Parathyroid adenoma (tissue), 2 donors: ENCODE data around the gene SLC1A1.

ENCODE experiments used
- H2AFZ ChIP-seq: fragments of 300-600 bp; sonication (generic); one replicate; pipeline ENCODE4 v1.7.0; 2017; ENCODE audit warnings: antibody characterized with exemption, mild to moderate bottlenecking
- H3K27ac ChIP-seq: fragments of 300-600 bp; sonication (generic); one replicate; pipeline ENCODE4 v1.7.0; 2017
- H3K27me3 ChIP-seq: fragments of 300-600 bp; sonication (generic); one replicate; pipeline ENCODE4 v1.7.0; 2017; ENCODE audit warnings: low read length; ENCODE audit not compliant: control insufficient read depth, insufficient read depth
- H3K36me3 ChIP-seq: fragments of 300-600 bp; sonication (generic); one replicate; pipeline ENCODE4 v1.7.0; 2017; ENCODE audit warnings: low read length; ENCODE audit not compliant: control insufficient read depth, insufficient read depth
- H3K4me1 ChIP-seq: fragments of 300-600 bp; sonication (generic); one replicate; pipeline ENCODE4 v1.7.0; 2017; ENCODE audit warnings: control low read depth
- H3K4me2 ChIP-seq: fragments of 300-600 bp; sonication (generic); one replicate; pipeline ENCODE4 v1.7.0; 2017; ENCODE audit warnings: low read length
- H3K4me3 ChIP-seq: fragments of 300-600 bp; sonication (generic); one replicate; pipeline ENCODE4 v1.7.0; 2017; ENCODE audit warnings: low read depth, low read length
- H3K79me2 ChIP-seq: fragments of 300-600 bp; sonication (generic); one replicate; pipeline ENCODE4 v1.7.0; 2017; ENCODE audit warnings: control low read depth
- H3K9ac ChIP-seq: fragments of 300-600 bp; sonication (generic); one replicate; pipeline ENCODE4 v1.7.0; 2017; ENCODE audit warnings: mild to moderate bottlenecking
- H3K9me3 ChIP-seq: fragments of 300-600 bp; sonication (generic); one replicate; pipeline ENCODE4 v1.7.0; 2017; ENCODE audit warnings: low read length; ENCODE audit not compliant: control insufficient read depth
- CTCF ChIP-seq: fragments of 300-600 bp; sonication (generic); IDR thresholded peaks from one replicate; pipeline ENCODE4 v1.7.0; 2017; ENCODE audit warnings: antibody characterized with exemption, mild to moderate bottlenecking
- donor health status: primary hyperparathyroidism.

SLC1A1 gene

GRCh38 chr9:4553951-4554381, 63.7 kb downstream of the SLC1A1 start:
- Histone ChIP-seq H3K9ac (no peak overlapping the region), H3K4me1 (no peaks in the 10 kb centered on the region), H3K4me3 (no peak overlapping the region), H3K9me3 (no peaks in the 10 kb centered on the region), H3K27ac (no peak overlapping the region), H2AFZ (no peak overlapping the region), H3K4me2 (no peak overlapping the region), H3K27me3 (no peaks in the 10 kb centered on the region), H3K36me3 (no peaks in the 10 kb centered on the region), H3K79me2 (no peaks in the 10 kb centered on the region)
- TF ChIP-seq CTCF: no peak

GRCh38 chr9:4555236-4555635, 65.0 kb downstream of the SLC1A1 start:
- TF ChIP-seq CTCF: no peak
- Histone ChIP-seq H2AFZ (no peak overlapping the region), H3K4me2 (no peak overlapping the region), H3K36me3 (no peaks in the 10 kb centered on the region), H3K4me1 (no peaks in the 10 kb centered on the region), H3K27me3 (no peaks in the 10 kb centered on the region), H3K27ac (no peak overlapping the region), H3K4me3 (no peak overlapping the region), H3K9me3 (no peaks in the 10 kb centered on the region), H3K9ac (no peak overlapping the region), H3K79me2 (no peaks in the 10 kb centered on the region)

GRCh38 chr9:4558371-4558998, 68.2 kb downstream of the SLC1A1 start:
- Histone ChIP-seq H3K4me2 (no peak overlapping the region), H3K9me3 (no peaks in the 10 kb centered on the region), H3K27ac (no peak overlapping the region), H3K36me3 (no peaks in the 10 kb centered on the region), H3K4me3 (no peak overlapping the region), H3K79me2 (no peaks in the 10 kb centered on the region), H2AFZ (no peak overlapping the region), H3K4me1 (no peaks in the 10 kb centered on the region), H3K27me3 (no peaks in the 10 kb centered on the region), H3K9ac (no peak overlapping the region)
- no peak for TF ChIP-seq CTCF

DNA sequence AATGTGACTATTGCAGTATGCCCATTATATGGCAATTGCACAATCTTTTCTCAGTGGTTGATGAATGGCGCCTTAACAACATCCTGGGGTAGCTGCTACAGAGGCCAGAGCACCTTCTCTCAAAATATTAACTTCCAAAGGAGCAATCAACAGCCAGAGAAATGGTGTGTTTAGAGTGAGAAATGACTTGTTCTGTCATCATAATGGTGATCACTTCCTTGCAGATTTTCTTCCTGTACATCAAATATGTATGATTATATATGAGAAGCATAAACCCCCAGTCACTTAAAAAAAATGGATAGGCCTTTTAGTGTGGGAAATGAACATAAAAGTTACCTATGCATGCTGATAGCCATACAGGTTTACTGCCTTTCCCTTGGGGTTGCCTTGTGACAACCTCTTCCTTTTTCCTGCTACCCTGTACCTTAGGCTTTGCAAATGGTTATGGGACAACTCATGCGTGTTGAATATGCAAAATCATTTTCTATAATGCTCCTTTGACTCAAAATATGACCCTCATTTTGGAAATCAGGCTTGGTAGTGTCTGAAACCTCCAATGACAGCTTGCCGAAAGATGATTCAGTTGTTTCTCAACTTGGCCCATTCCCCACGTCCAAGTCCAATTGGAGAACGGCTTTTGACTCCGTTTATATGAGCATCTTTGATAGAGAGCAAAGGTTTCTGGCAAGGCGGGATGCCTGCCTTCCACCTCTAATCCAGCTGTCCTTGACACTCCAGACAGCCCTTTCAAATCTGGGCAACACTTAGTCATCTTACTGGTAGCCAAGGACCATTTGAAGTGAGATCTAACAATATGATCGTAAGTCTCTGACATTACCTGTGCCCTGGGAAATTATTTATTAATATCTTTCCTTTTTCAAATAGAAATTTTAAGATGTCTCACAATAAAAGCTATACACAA, 69.3 kb downstream of the SLC1A1 start:
- H3K4me3 ChIP-seq: no peak overlapping the region
- H2AFZ ChIP-seq: no peak overlapping the region
- H3K36me3 ChIP-seq: no peaks in the 10 kb centered on the region
- no peaks in the 10 kb centered on the region for H3K79me2 ChIP-seq
- no peaks in the 10 kb centered on the region for H3K4me1 ChIP-seq
- H3K9ac ChIP-seq: no peak overlapping the region
- no peak for TF ChIP-seq CTCF
- H3K27me3 ChIP-seq: no peaks in the 10 kb centered on the region
- no peak overlapping the region for H3K4me2 ChIP-seq
- no peaks in the 10 kb centered on the region for H3K9me3 ChIP-seq
- no peak overlapping the region for H3K27ac ChIP-seq
